ENCODE measurements around the gene POLQ. TPM values are rescaled to one million over a fixed set of nuclear protein-coding genes. Genes with fewer than 3 reads are reported as not detected.

POLQ gene
- 4.3 and 4.7 TPM in 2 replicates for total RNA-seq

GRCh38 chr3:121545574-121546455 is at the start of gene POLQ:
TSS of gene POLQ (minus strand) at chr3:121545988. CDS start at chr3:121545877, 111 bp downstream.

GRCh38 chr3:121592856-121593702 is 47.3 kb upstream of the POLQ start, which contains the start of gene FBXO40:
TSS of gene FBXO40 (plus strand) at chr3:121593379. CDS start at chr3:121620576, 27,197 bp downstream.

GRCh38 chr3:121567649-121568048 is 21.9 kb upstream of the POLQ start, which contains the start of gene ARGFX:
TSS of gene ARGFX (plus strand) at chr3:121567949. CDS start at chr3:121570714, 2,765 bp downstream.

Other genes with a start within 250 kb of the POLQ start
- gene ARGFX, start 22.0 kb upstream of the POLQ start, total RNA-seq = not detected in 2 replicates
- gene FBXO40, start 47.4 kb upstream of the POLQ start, total RNA-seq = not detected in 2 replicates
- gene HCLS1, start 114.9 kb upstream of the POLQ start, total RNA-seq = 0.89 and 1.2 TPM in 2 replicates
- 14.3 and 43.6 TPM in 2 replicates for gene GOLGB1, start 203.8 kb upstream of the POLQ start, total RNA-seq

All from bronchus fibroblast of lung (primary cell).